ENCODE results near the gene PACRG.

GRCh38 chr6:163226181-163226835, 498.5 kb downstream of the PACRG start:
- TF ChIP-seq CTCF (IDR thresholded peaks at IDR 0.05; ENCODE audit: low read depth, low read length, missing input control), result no peak
- no peak for TF ChIP-seq REST (IDR thresholded peaks at IDR 0.05)
- no peak for TF ChIP-seq ZBTB33 (IDR thresholded peaks at IDR 0.05)
- no peak for TF ChIP-seq JUND (IDR thresholded peaks at IDR 0.05)
- TF ChIP-seq TAF1 (conservative IDR thresholded peaks at IDR 0.05), result no peak
- TF ChIP-seq MAX (IDR thresholded peaks at IDR 0.05), result no peak
- TF ChIP-seq YY1 (IDR thresholded peaks at IDR 0.05), result no peak
- TF ChIP-seq SP1 (IDR thresholded peaks at IDR 0.05), result no peak
